BE2C (cell line): ENCODE measurements around the gene TCEAL4.

ENCODE experiments used
- DNase-seq: peaks from one replicate; pipeline ENCODE4 v3.0.0-alpha.2; 2020
- H3K27me3 ChIP-seq: fragments of 250-450 bp; sonication (Bioruptor Pico); 2 replicates; pipeline ENCODE4 v1.5.1; 2020; ENCODE audit warnings: mild to moderate bottlenecking
- H3K36me3 ChIP-seq: fragments of 250-450 bp; sonication (Bioruptor Pico); 2 replicates; pipeline ENCODE4 v1.5.1; 2020; ENCODE audit warnings: mild to moderate bottlenecking
- H3K4me1 ChIP-seq: fragments of 250-450 bp; sonication (Bioruptor Pico); 2 replicates; pipeline ENCODE4 v1.5.1; 2020
- H3K4me3 ChIP-seq: 2 replicates; pipeline ENCODE4 v1.5.1; 2011; ENCODE audit warnings: low read depth, low read length
- H3K9me3 ChIP-seq: fragments of 250-450 bp; sonication (Bioruptor Pico); 2 replicates; pipeline ENCODE4 v1.5.1; 2020
- CTCF ChIP-seq: IDR thresholded peaks from 2 replicates; pipeline ENCODE4 v1.5.1; 2012; ENCODE audit warnings: mild to moderate bottlenecking, low read depth, low read length

Gene TCEAL4

GRCh38 chrX:103560256-103560655 lies 25.1 kb upstream of the TCEAL4 start:
- Histone ChIP-seq H3K9me3 (no peaks in the 10 kb centered on the region), H3K4me1 (no peaks in the 10 kb centered on the region), H3K4me3 (no peak overlapping the region), H3K27me3 (no peaks in the 10 kb centered on the region), H3K36me3 (no peaks in the 10 kb centered on the region)
- DNase-seq, result no peak
- no peak for TF ChIP-seq CTCF

- no peak for TF ChIP-seq CTCF
- DNase-seq, result no peak
- H3K36me3 ChIP-seq, result no peaks in the 10 kb centered on the region
- no peaks in the 10 kb centered on the region for H3K4me1 ChIP-seq
- no peaks in the 10 kb centered on the region for H3K9me3 ChIP-seq
- no peaks in the 10 kb centered on the region for H3K27me3 ChIP-seq
- H3K4me3 ChIP-seq, result no peak overlapping the region
Measured at GRCh38 chrX:103562801-103563200, 22.5 kb upstream of the TCEAL4 start.

GRCh38 chrX:103565197-103565596 lies 20.1 kb upstream of the TCEAL4 start:
- Histone ChIP-seq H3K4me3 (no peak overlapping the region), H3K4me1 (no peaks in the 10 kb centered on the region), H3K36me3 (no peaks in the 10 kb centered on the region), H3K9me3 (no peaks in the 10 kb centered on the region), H3K27me3 (no peaks in the 10 kb centered on the region)
- DNase-seq, result no peak
- TF ChIP-seq CTCF, result no peak

GRCh38 chrX:103565752-103566151 lies 19.6 kb upstream of the TCEAL4 start:
- no peak for TF ChIP-seq CTCF
- Histone ChIP-seq H3K36me3 (no peaks in the 10 kb centered on the region), H3K4me3 (no peak overlapping the region), H3K27me3 (no peaks in the 10 kb centered on the region), H3K4me1 (no peaks in the 10 kb centered on the region), H3K9me3 (no peaks in the 10 kb centered on the region)
- no peak for DNase-seq

- no peak for TF ChIP-seq CTCF
- H3K9me3 ChIP-seq, result no peaks in the 10 kb centered on the region
- no peak for DNase-seq
- H3K4me3 ChIP-seq, result no peak overlapping the region
- no peaks in the 10 kb centered on the region for H3K4me1 ChIP-seq
- H3K27me3 ChIP-seq, result no peaks in the 10 kb centered on the region
- H3K36me3 ChIP-seq, result no peaks in the 10 kb centered on the region
Measured at GRCh38 chrX:103571121-103571520, 14.2 kb upstream of the TCEAL4 start.

- no peak for TF ChIP-seq CTCF
- no peak for DNase-seq
- no peaks in the 10 kb centered on the region for H3K36me3 ChIP-seq
- no peaks in the 10 kb centered on the region for H3K4me1 ChIP-seq
- no peaks in the 10 kb centered on the region for H3K9me3 ChIP-seq
- H3K27me3 ChIP-seq, result no peaks in the 10 kb centered on the region
- no peak overlapping the region for H3K4me3 ChIP-seq
Measured at GRCh38 chrX:103571726-103572125, 13.6 kb upstream of the TCEAL4 start.
